GM23338 (cell line): ENCODE data around the gene RAB43. TPM values are rescaled to one million over a fixed set of nuclear protein-coding genes. Genes with fewer than 3 reads are reported as not detected.
"Not testable (repeated sequence)": the region's sequence is repeated elsewhere in the genome, so short reads cannot be mapped to it uniquely, and the experiment has no call there.

Source experiments
- ATAC-seq: fragments of 200-7000 bp; cut with Tn5 transposase; 3 replicates; pipeline ENCODE4 v1.9.1; 2020
- DNase-seq: peaks from one replicate; pipeline ENCODE4 v3.0.0-alpha.2; 2015; ENCODE audit warnings: low spot score
- H2AFZ ChIP-seq: fragments of 200-600 bp; sonication (generic); 2 replicates; pipeline ENCODE4 v1.8.0; 2016; ENCODE audit warnings: antibody characterized with exemption, mild to moderate bottlenecking, moderate library complexity
- H3F3A ChIP-seq: fragments of 200-600 bp; sonication (generic); replicated peaks from 2 replicates; pipeline ENCODE4 v1.8.0; 2017; ENCODE audit warnings: antibody characterized with exemption, mixed run types, low read depth
- H3K27ac ChIP-seq: fragments of 200-600 bp; sonication (generic); 2 replicates; pipeline ENCODE4 v1.6.1; 2016; ENCODE audit warnings: low read depth
- H3K27me3 ChIP-seq: fragments of 200-600 bp; sonication (generic); 2 replicates; pipeline ENCODE4 v1.8.0; 2016; ENCODE audit warnings: mild to moderate bottlenecking, mixed run types, moderate library complexity; ENCODE audit not compliant: insufficient read depth
- H3K36me3 ChIP-seq: fragments of 200-600 bp; sonication (generic); 2 replicates; pipeline ENCODE4 v1.8.0; 2016; ENCODE audit warnings: mild to moderate bottlenecking; ENCODE audit not compliant: insufficient read depth
- H3K4me1 ChIP-seq: fragments of 200-600 bp; sonication (generic); 2 replicates; pipeline ENCODE4 v1.8.0; 2016; ENCODE audit warnings: mild to moderate bottlenecking, moderate library complexity; ENCODE audit not compliant: insufficient read depth
- H3K4me2 ChIP-seq: fragments of 200-600 bp; sonication (generic); 2 replicates; pipeline ENCODE4 v1.7.1; 2017; ENCODE audit warnings: mixed run types
- H3K4me3 ChIP-seq: fragments of 200-600 bp; sonication (generic); 2 replicates; pipeline ENCODE4 v1.6.1; 2016; ENCODE audit warnings: mixed run types
- H3K79me2 ChIP-seq: fragments of 200-600 bp; sonication (generic); replicated peaks from 2 replicates; pipeline ENCODE4 v1.8.0; 2017; ENCODE audit warnings: mild to moderate bottlenecking; ENCODE audit not compliant: insufficient read depth
- H3K9me2 ChIP-seq: fragments of 200-600 bp; sonication (generic); 2 replicates; pipeline ENCODE4 v1.8.0; 2017; ENCODE audit not compliant: insufficient read depth
- H4K20me1 ChIP-seq: fragments of 200-600 bp; sonication (generic); replicated peaks from 2 replicates; pipeline ENCODE4 v1.8.0; 2017; ENCODE audit warnings: mild to moderate bottlenecking; ENCODE audit not compliant: insufficient read depth
- H3K27ac Mint-ChIP-seq: 2 replicates; pipeline ENCODE4 v1.8.0; 2020; ENCODE audit warnings: inconsistent platforms, mild to moderate bottlenecking, moderate library complexity, mixed read lengths
- H3K27me3 Mint-ChIP-seq: 3 replicates; pipeline ENCODE4 v1.8.0; 2022; ENCODE audit warnings: low read depth, mild to moderate bottlenecking, moderate library complexity, mixed read lengths, inconsistent platforms; ENCODE audit not compliant: insufficient read depth, poor library complexity
- H3K36me3 Mint-ChIP-seq: 3 replicates; pipeline ENCODE4 v1.8.0; 2021; ENCODE audit warnings: low read depth, mild to moderate bottlenecking, inconsistent platforms, moderate library complexity, mixed read lengths
- H3K4me1 Mint-ChIP-seq: 3 replicates; pipeline ENCODE4 v1.8.0; 2020; ENCODE audit warnings: mild to moderate bottlenecking, inconsistent platforms, mixed read lengths
- H3K4me3 Mint-ChIP-seq: 3 replicates; pipeline ENCODE4 v1.8.0; 2021; ENCODE audit warnings: moderate library complexity, mild to moderate bottlenecking, inconsistent platforms, mixed read lengths
- H3K9me3 Mint-ChIP-seq: 3 replicates; pipeline ENCODE4 v1.8.0; 2020; ENCODE audit warnings: moderate library complexity, mild to moderate bottlenecking, inconsistent platforms, mixed read lengths
- EZH2 ChIP-seq: fragments of 200-600 bp; sonication (generic); IDR thresholded peaks from one replicate; pipeline ENCODE4 v1.8.0; 2017; ENCODE audit warnings: antibody characterized with exemption, mild to moderate bottlenecking, low read depth; ENCODE audit not compliant: unreplicated experiment
- ZNF462 ChIP-seq: fragments of 250-450 bp; sonication (Bioruptor Pico); IDR thresholded peaks from 2 replicates; pipeline ENCODE4 v1.5.0; 2020; ENCODE audit warnings: mild to moderate bottlenecking, moderate library complexity
- polyA plus RNA-seq: library from polyadenylated mRNA; unstranded; fragments of >200 nt; fragmentation: Nextera tagmentation; extraction: Ambion mirVana; gene quantifications from 2 replicates; pipeline ENCODE4 v1.2.1, GENCODE V29; 2016
- total RNA-seq: library from RNA; depleted of rRNA; stranded (reverse); fragments of >200 nt; shearing (Covaris generic); gene quantifications from 2 replicates; pipeline ENCODE4 v1.2.3, GENCODE V29; 2014

RAB43 gene
- total and polyA plus RNA-seq, 2 experiments from 2014 or later, result 5.7 to 37.0 TPM

- Mint-ChIP-seq H3K27ac (0 out of 2 replicates have a peak overlapping the region, but pooled peaks have one; percentile 56), H3K9me3 (no peaks in the 10 kb centered on the region), H3K4me1 (peaks cover 32% of the 10 kb centered on the region), H3K36me3 (peaks cover 8% of the 10 kb centered on the region; the same call in 2 of the 3 replicates), H3K4me3 (no peak overlapping the region), H3K27me3 (peaks cover 3% of the 10 kb centered on the region)
- DNase-seq (no peak), ATAC-seq (no peak)
- no peak overlapping the region for H3K4me3 ChIP-seq
- H3K79me2 ChIP-seq, result peaks cover 88% of the 10 kb centered on the region
- no peak overlapping the region for H3K4me2 ChIP-seq
- peaks cover 13% of the 10 kb centered on the region for H4K20me1 ChIP-seq
- H3F3A ChIP-seq, result no peaks in the 10 kb centered on the region
- H3K27ac ChIP-seq, result peak overlapping the region; percentile 26; the same call in 1 of the 2 replicates
- H3K9me2 ChIP-seq, result no peaks in the 10 kb centered on the region
- H3K36me3 ChIP-seq, result no peaks in the 10 kb centered on the region
- no peaks in the 10 kb centered on the region for H3K27me3 ChIP-seq
- TF ChIP-seq EZH2 (no peak), ZNF462 (CRISPR knock-in tag) (no peak)
- H2AFZ ChIP-seq, result no peak overlapping the region
- peaks cover 26% of the 10 kb centered on the region for H3K4me1 ChIP-seq
Observed at GRCh38 chr3:129112308-129113052, 9.1 kb downstream of the RAB43 start.

- H4K20me1 ChIP-seq, result peaks cover 12% of the 10 kb centered on the region
- not testable (repeated sequence) for H3K36me3 ChIP-seq, H3K27ac Mint-ChIP-seq, ATAC-seq, H3K27ac ChIP-seq, H3K4me3 ChIP-seq, H3K36me3 Mint-ChIP-seq, H3K27me3 ChIP-seq, H2AFZ ChIP-seq, H3K9me3 Mint-ChIP-seq, H3F3A ChIP-seq, H3K9me2 ChIP-seq, DNase-seq, H3K27me3 Mint-ChIP-seq, H3K4me2 ChIP-seq, H3K4me3 Mint-ChIP-seq
- peaks cover 13% of the 10 kb centered on the region for H3K4me1 ChIP-seq
- peaks cover 19% of the 10 kb centered on the region for H3K4me1 Mint-ChIP-seq
- H3K79me2 ChIP-seq, result peaks cover 78% of the 10 kb centered on the region
Observed at GRCh38 chr3:129111076-129111780, 10.4 kb downstream of the RAB43 start.
